Gastrocnemius medialis (tissue), 4 donors: ENCODE data around the gene CRISPLD2. TPM values are rescaled to one million over a fixed set of nuclear protein-coding genes. Genes with fewer than 3 reads are reported as not detected.

ENCODE experiments used
- ATAC-seq, 2 donors: fragments of 150-250 bp; one replicate each; pipeline ENCODE4 v1.9.1; 2016
- DNase-seq, 2 donors: peaks; one replicate each; pipeline ENCODE4 v3.0.0-alpha.2; 2019
- H3K27ac ChIP-seq, 4 donors: fragments of 200-600 bp; sonication (generic); 1 replicate in 1 of 4; 2 replicates in 3 of 4; pipeline ENCODE4 v1.5.1; 2016 to 2018; ENCODE audit warnings: mild to moderate bottlenecking in 2 of 4, moderate library complexity in 1 of 4
- H3K27me3 ChIP-seq, 3 donors: fragments of 200-600 bp; sonication (generic) in 2 of 3; 1 replicate in 1 of 3; 2 replicates in 2 of 3; pipeline versions ENCODE4 v1.5.1 to v1.6.0; 2016 to 2019; ENCODE audit warnings: mild to moderate bottlenecking in 1 of 3, moderate library complexity in 1 of 3
- H3K36me3 ChIP-seq, 2 donors: fragments of 200-600 bp; sonication (generic) in 1 of 2; one replicate each; pipeline ENCODE4 v1.5.1; 2017 to 2018
- H3K4me1 ChIP-seq, 2 donors: fragments of 200-600 bp; sonication (generic) in 1 of 2; one replicate each; pipeline ENCODE4 v1.5.1; 2016 to 2017; ENCODE audit warnings: mild to moderate bottlenecking in 2 of 2
- H3K4me3 ChIP-seq, 4 donors: fragments of 200-600 bp; sonication (generic) in 3 of 4; 1 replicate in 1 of 4; 2 replicates in 3 of 4; pipeline ENCODE4 v1.5.1; 2016 to 2019; ENCODE audit warnings: mild to moderate bottlenecking in 2 of 4
- H3K9me3 ChIP-seq, 3 donors: fragments of 200-600 bp; sonication (generic) in 2 of 3; 1 replicate in 1 of 3; 2 replicates in 2 of 3; pipeline ENCODE4 v1.5.1; 2016 to 2019
- CTCF ChIP-seq, 5 experiments: fragments of 450-650 bp in 3 of 5; fragments of 200-600 bp in 2 of 5; sonication (generic) in 2 of 5; IDR thresholded peaks in 4 of 5; conservative IDR thresholded peaks in 1 of 5; 1 replicate in 4 of 5; 2 replicates in 1 of 5; pipeline ENCODE4 v1.5.1; 2016 to 2019; ENCODE audit warnings: antibody characterized with exemption in 5 of 5, mild to moderate bottlenecking in 3 of 5, moderate library complexity in 3 of 5
- POLR2A ChIP-seq, 2 donors: fragments of 450-650 bp; IDR thresholded peaks; one replicate each; pipeline ENCODE4 v1.6.1; 2017; ENCODE audit warnings: antibody characterized with exemption in 2 of 2, mild to moderate bottlenecking in 2 of 2, moderate library complexity in 2 of 2
- in situ Hi-C, 4 donors: fragments of 200-750 bp; cut with MboI; loops; one replicate each; pipeline versions ENCODE4 v1.15.0 to v1.8.0; 2017; ENCODE audit warnings: low sequenced_read_pairs in 4 of 4
- intact Hi-C: fragments of 100-400 bp; cut with DNase I; formaldehyde crosslinking; loops from one replicate; pipeline ENCODE4 v1.15.1; 2023; ENCODE audit warnings: low total_unique reads
- total RNA-seq, 4 donors: library from RNA; depleted of rRNA; stranded (reverse); fragments of >200 nt; gene quantifications; one replicate each; pipeline versions ENCODE4 v1.1.0 to v1.2.3, GENCODE V29; 2016

Gene CRISPLD2
- total RNA-seq, 4 donors from 2014 or later: 26.1 to 50.1 (median 39.0) TPM

- TF ChIP-seq CTCF (IDR thresholded peaks at IDR 0.05 in 4 of 5, conservative IDR thresholded peaks at IDR 0.05 in 1 of 5): no peak
- TF ChIP-seq POLR2A (IDR thresholded peaks at IDR 0.05): no peak
- no peak for ATAC-seq
- intact Hi-C loops (no loop called here), in situ Hi-C loops (no loop called here)
- peaks cover 5 to 11% of the 10 kb centered on the region in 2 donors for H3K4me1 ChIP-seq
- DNase-seq: no peak
- H3K27me3 ChIP-seq: peaks cover 9 to 26% (median 23%) of the 10 kb centered on the region in 3 donors
- no peaks in the 10 kb centered on the region for H3K36me3 ChIP-seq
- H3K27ac ChIP-seq: peak overlapping the region in 1 of 4 donors; percentile 15
- H3K4me3 ChIP-seq: peak overlapping the region; percentile 58 to 71 (median 62)
- H3K9me3 ChIP-seq: no peaks in the 10 kb centered on the region
Measured at GRCh38 chr16:84818989-84819643, 669 bp upstream of the CRISPLD2 start.

GRCh38 chr16:84820305-84820684, 510 bp downstream of the CRISPLD2 start:
- H3K9me3 ChIP-seq: no peaks in the 10 kb centered on the region
- peak overlapping the region; percentile 57 to 80 (median 77) for H3K27ac ChIP-seq
- no peak for TF ChIP-seq POLR2A (IDR thresholded peaks at IDR 0.05)
- TF ChIP-seq CTCF (IDR thresholded peaks at IDR 0.05 in 4 of 5, conservative IDR thresholded peaks at IDR 0.05 in 1 of 5): no peak
- H3K27me3 ChIP-seq: peaks cover 11 to 26% (median 23%) of the 10 kb centered on the region in 3 donors
- no peaks in the 10 kb centered on the region for H3K36me3 ChIP-seq
- peaks cover 5 to 11% of the 10 kb centered on the region in 2 donors for H3K4me1 ChIP-seq
- in situ Hi-C loops (no loop called here), intact Hi-C loops (no loop called here)
- H3K4me3 ChIP-seq: peak overlapping the region; percentile 58 to 71 (median 62)
- ATAC-seq (no peak), DNase-seq (no peak)

GRCh38 chr16:84820771-84821170, 986 bp downstream of the CRISPLD2 start:
- Histone ChIP-seq H3K27me3 (peaks cover 12 to 26% (median 23%) of the 10 kb centered on the region in 3 donors), H3K27ac (peak overlapping the region; percentile 57 to 80 (median 77)), H3K4me1 (peaks cover 5 to 11% of the 10 kb centered on the region in 2 donors), H3K36me3 (no peaks in the 10 kb centered on the region), H3K9me3 (no peaks in the 10 kb centered on the region), H3K4me3 (peak overlapping the region; percentile 58 to 71 (median 62))
- intact Hi-C loops (no loop called here), in situ Hi-C loops (no loop called here)
- ATAC-seq: no peak
- DNase-seq: no peak
- no peak for TF ChIP-seq CTCF (IDR thresholded peaks at IDR 0.05 in 4 of 5, conservative IDR thresholded peaks at IDR 0.05 in 1 of 5)
- no peak for TF ChIP-seq POLR2A (IDR thresholded peaks at IDR 0.05)

- no peak for ATAC-seq
- intact Hi-C loops: no loop called here
- no peak for DNase-seq
- H3K4me1 ChIP-seq: peaks cover 5 to 11% of the 10 kb centered on the region in 2 donors
- H3K36me3 ChIP-seq: no peaks in the 10 kb centered on the region
- peak overlapping the region; percentile 57 to 80 (median 77) for H3K27ac ChIP-seq
- peaks cover 12 to 26% (median 23%) of the 10 kb centered on the region in 3 donors for H3K27me3 ChIP-seq
- H3K4me3 ChIP-seq: peak overlapping the region; percentile 58 to 71 (median 62)
- in situ Hi-C loops: no loop called here
- H3K9me3 ChIP-seq: no peaks in the 10 kb centered on the region
- no peak for TF ChIP-seq POLR2A (IDR thresholded peaks at IDR 0.05)
- TF ChIP-seq CTCF (IDR thresholded peaks at IDR 0.05 in 4 of 5, conservative IDR thresholded peaks at IDR 0.05 in 1 of 5): no peak
Measured at GRCh38 chr16:84821179-84821578, 1.4 kb downstream of the CRISPLD2 start.
